Duodenal mucosa (tissue), 2 donors: Measurements from ENCODE around the gene FOSL1.

Source experiments
- H3K27ac ChIP-seq: one replicate; pipeline ENCODE4 v1.7.0; 2013; ENCODE audit warnings: low read depth, low read length
- H3K27me3 ChIP-seq, 2 donors: one replicate each; pipeline ENCODE4 v1.7.0; 2013; ENCODE audit warnings: low read length in 2 of 2, control low read depth in 1 of 2; ENCODE audit not compliant: insufficient read depth in 2 of 2, control insufficient read depth in 1 of 2
- H3K36me3 ChIP-seq, 2 donors: one replicate each; pipeline ENCODE4 v1.7.0; 2013; ENCODE audit warnings: low read length in 2 of 2, control low read depth in 1 of 2; ENCODE audit not compliant: insufficient read depth in 2 of 2, control insufficient read depth in 1 of 2
- H3K4me1 ChIP-seq, 2 donors: one replicate each; pipeline ENCODE4 v1.7.0; 2013; ENCODE audit warnings: low read length in 2 of 2, control low read depth in 1 of 2; ENCODE audit not compliant: insufficient read depth in 2 of 2, control insufficient read depth in 1 of 2
- H3K4me3 ChIP-seq, 2 donors: one replicate each; pipeline ENCODE4 v1.7.0; 2013; ENCODE audit warnings: low read length in 2 of 2, low read depth in 1 of 2
- H3K9ac ChIP-seq, 2 donors: one replicate each; pipeline ENCODE4 v1.7.0; 2013; ENCODE audit warnings: low read length in 2 of 2, low read depth in 1 of 2
- H3K9me3 ChIP-seq, 2 donors: one replicate each; pipeline ENCODE4 v1.7.0; 2013; ENCODE audit warnings: low read length in 2 of 2, control low read depth in 1 of 2; ENCODE audit not compliant: control insufficient read depth in 1 of 2

Gene FOSL1

DNA sequence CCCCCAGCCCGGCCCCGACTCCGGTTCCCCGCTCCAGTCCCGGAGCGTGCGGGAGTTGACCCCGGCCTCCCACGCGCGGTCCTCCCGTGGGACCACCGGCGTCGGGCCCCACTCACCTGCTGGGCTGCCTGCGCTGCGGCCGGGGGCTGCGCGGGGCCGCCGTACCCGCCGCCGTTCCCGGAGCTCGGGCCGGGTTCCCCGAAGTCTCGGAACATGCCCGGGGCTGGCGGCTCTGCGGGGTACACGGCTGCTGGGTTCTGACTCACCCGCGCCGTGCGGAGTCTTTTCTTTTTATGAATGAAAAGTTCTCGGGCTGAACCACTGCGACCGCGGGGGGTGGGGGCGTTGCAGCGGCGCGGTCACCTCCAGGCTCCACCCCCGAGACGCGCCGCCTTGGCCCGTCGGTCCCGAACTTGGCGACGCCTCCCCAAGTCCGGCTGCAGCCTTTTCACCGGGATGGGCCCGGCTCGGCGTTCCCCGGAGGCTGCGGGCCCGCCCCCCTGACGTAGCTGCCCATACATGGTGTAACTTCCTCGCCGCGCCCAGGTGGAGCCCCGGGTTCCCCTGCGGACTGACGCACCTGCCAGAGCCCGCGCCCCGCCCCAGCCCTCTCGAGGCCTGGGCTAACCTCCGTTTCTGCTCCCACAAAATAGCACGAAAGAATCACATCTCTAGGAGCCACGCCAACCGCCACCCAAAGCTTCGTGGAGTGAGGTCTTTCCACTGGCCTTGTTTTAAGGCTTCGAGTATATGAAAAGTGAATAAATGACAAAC, at the start of gene FOSL1:
Gene FOSL1 (minus strand): TSS at position 264 of the 774 bp plus-strand sequence. CDS start 49 bp downstream, at position 215.
- no peaks in the 10 kb centered on the region for H3K36me3 ChIP-seq
- H3K9ac ChIP-seq, result peak within 1 kb of the TSS in 1 of 2 donors; percentile 35
- peak within 1 kb of the TSS; percentile 47 for H3K27ac ChIP-seq
- no peaks in the 10 kb centered on the region for H3K9me3 ChIP-seq
- H3K4me3 ChIP-seq, result peak within 1 kb of the TSS; percentile 61 to 62
- peaks cover 9 to 11% of the 10 kb centered on the region in 2 donors for H3K27me3 ChIP-seq
- H3K4me1 ChIP-seq, result peaks cover 5 to 12% of the 10 kb centered on the region in 2 donors

- H3K27me3 ChIP-seq, result no peaks in the 10 kb centered on the region
- no peaks in the 10 kb centered on the region for H3K36me3 ChIP-seq
- H3K9me3 ChIP-seq, result no peaks in the 10 kb centered on the region
- no peak overlapping the region for H3K4me3 ChIP-seq
- no peaks in the 10 kb centered on the region for H3K4me1 ChIP-seq
- no peak overlapping the region for H3K27ac ChIP-seq
- H3K9ac ChIP-seq, result no peak overlapping the region
Measured at GRCh38 chr11:65947603-65948125, 47.5 kb upstream of the FOSL1 start.

- Histone ChIP-seq H3K4me1 (no peaks in the 10 kb centered on the region), H3K36me3 (no peaks in the 10 kb centered on the region), H3K4me3 (no peak overlapping the region), H3K9me3 (no peaks in the 10 kb centered on the region), H3K9ac (no peak overlapping the region), H3K27me3 (no peaks in the 10 kb centered on the region), H3K27ac (no peak overlapping the region)
Measured at GRCh38 chr11:65947133-65947532, 46.9 kb upstream of the FOSL1 start.

DNA sequence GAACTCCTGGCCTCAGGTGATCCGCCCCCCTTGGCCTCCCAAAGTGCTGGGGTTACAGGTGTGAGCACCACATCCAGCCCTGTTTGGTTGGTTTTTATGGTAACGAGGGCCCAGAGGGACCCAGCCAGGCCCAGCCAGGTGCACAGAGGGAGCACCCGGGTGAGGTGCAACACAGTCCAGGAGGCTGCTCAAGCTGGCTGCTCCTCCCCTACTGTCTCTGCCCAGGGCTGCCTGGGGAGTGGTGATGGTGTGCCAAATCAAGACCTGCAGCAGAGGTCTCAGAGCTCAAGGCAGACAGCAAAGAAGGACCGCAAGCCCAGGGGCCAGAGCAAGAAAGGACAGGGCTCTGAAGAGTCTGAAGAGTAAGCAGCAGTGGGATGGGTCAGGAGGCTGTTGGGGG, 46.5 kb upstream of the FOSL1 start:
- Histone ChIP-seq H3K4me1 (no peaks in the 10 kb centered on the region), H3K9ac (no peak overlapping the region), H3K27ac (no peak overlapping the region), H3K4me3 (no peak overlapping the region), H3K9me3 (no peaks in the 10 kb centered on the region), H3K36me3 (no peaks in the 10 kb centered on the region), H3K27me3 (no peaks in the 10 kb centered on the region)

GRCh38 chr11:65945941-65946558, 45.9 kb upstream of the FOSL1 start:
- no peak overlapping the region for H3K9ac ChIP-seq
- H3K9me3 ChIP-seq, result no peaks in the 10 kb centered on the region
- H3K27me3 ChIP-seq, result peaks cover 0 to 3% of the 10 kb centered on the region in 2 donors
- H3K4me3 ChIP-seq, result no peak overlapping the region
- H3K4me1 ChIP-seq, result no peaks in the 10 kb centered on the region
- H3K27ac ChIP-seq, result no peak overlapping the region
- H3K36me3 ChIP-seq, result no peaks in the 10 kb centered on the region

DNA sequence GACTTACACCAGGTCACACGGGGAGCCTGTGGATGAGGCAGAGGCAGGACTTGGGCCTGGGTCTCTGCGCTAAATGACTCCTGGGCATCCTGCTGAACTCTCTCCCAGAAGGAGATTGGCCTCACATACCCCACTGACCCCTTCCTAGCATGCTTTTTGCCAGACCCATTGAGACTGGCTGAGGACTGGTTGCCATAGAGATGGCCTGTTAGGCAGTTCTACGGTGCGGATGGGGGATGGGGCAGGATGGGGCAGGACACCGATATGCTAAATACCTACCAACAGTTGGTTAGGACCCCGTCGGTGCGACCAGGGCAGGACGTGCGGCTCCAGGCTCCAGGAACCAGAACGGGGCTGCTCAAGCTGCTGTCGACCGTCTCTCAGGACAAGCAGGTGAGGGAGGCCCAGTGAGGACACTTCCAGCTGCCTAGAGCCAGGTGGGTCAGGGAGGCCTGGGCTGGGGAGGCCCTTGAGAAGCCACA, 45.3 kb upstream of the FOSL1 start, which contains the start of gene TSGA10IP:
Gene TSGA10IP (plus strand): TSS at position 51 of the 482 bp plus-strand sequence. CDS start 196 bp downstream, at position 247.
- Histone ChIP-seq H3K27me3 (peaks cover 0 to 4% of the 10 kb centered on the region in 2 donors), H3K4me3 (no peak within 1 kb of the TSS), H3K36me3 (no peaks in the 10 kb centered on the region), H3K4me1 (no peaks in the 10 kb centered on the region), H3K9ac (no peak within 1 kb of the TSS), H3K9me3 (no peaks in the 10 kb centered on the region), H3K27ac (no peak within 1 kb of the TSS)

DNA sequence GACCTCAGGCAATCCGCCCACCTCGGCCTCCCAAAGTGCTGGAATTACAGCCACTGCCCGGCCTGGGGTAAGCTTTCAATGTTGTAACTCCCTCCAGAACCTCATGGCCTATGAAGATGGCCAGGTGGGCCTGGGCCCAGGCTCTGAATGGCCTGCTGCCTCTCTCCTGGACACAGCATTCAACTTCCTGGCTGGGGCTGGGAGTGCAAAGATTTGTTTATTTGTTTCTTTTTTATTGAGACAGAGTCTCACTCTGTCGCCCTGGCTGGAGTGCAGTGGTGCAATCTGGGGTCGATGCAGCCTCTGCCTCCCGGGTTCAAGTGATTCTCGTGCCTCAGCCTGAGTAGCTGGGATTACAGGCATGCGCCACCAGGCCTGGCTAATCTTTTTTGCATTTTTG, 44.6 kb upstream of the FOSL1 start:
- H3K9ac ChIP-seq, result no peak overlapping the region
- no peaks in the 10 kb centered on the region for H3K36me3 ChIP-seq
- H3K9me3 ChIP-seq, result no peaks in the 10 kb centered on the region
- peaks cover 0 to 6% of the 10 kb centered on the region in 2 donors for H3K27me3 ChIP-seq
- H3K27ac ChIP-seq, result no peak overlapping the region
- H3K4me3 ChIP-seq, result no peak overlapping the region
- H3K4me1 ChIP-seq, result no peaks in the 10 kb centered on the region

DNA sequence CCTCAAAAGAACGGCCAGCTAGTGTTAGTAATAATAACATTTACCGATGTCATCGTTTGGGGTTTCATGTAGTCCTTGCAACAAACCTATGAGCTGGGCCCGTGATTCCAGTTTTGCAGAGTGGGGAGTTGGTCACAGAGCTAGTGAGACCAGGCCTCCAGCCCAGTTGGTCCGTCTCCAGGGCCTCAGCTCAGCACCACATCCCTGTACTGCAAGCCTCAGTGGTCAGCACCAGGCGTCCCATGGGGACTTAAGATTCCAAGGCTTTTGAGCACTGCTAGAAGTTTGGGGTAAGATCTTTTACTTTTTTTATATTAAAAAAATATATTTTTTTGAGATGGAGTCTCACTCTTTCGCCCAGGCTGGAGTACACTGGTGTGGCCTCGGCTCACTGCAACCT, 44.0 kb upstream of the FOSL1 start:
- no peaks in the 10 kb centered on the region for H3K36me3 ChIP-seq
- H3K27me3 ChIP-seq, result peaks cover 0 to 6% of the 10 kb centered on the region in 2 donors
- no peak overlapping the region for H3K4me3 ChIP-seq
- no peaks in the 10 kb centered on the region for H3K4me1 ChIP-seq
- H3K27ac ChIP-seq, result no peak overlapping the region
- no peaks in the 10 kb centered on the region for H3K9me3 ChIP-seq
- H3K9ac ChIP-seq, result no peak overlapping the region

DNA sequence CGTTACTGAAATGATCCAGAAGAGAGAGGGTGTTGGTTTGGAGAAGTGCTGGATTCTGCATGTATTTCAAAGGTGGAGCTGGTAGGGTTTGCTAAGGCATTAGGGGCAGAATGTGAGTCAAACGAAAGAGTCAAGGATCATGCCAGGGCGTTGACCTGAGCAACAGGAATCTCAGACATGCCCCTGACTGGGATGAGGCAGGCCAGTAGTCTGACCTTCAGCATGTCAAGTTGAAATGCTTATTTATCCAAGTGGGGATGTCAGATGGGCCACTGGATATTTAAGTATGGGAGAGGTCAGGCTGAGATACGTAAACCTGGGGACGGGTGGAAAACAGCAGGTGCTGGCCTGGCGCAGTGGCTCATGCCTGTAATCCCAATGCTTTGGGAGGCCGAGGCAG, 42.3 kb upstream of the FOSL1 start:
- no peaks in the 10 kb centered on the region for H3K4me1 ChIP-seq
- no peaks in the 10 kb centered on the region for H3K9me3 ChIP-seq
- H3K4me3 ChIP-seq, result no peak overlapping the region
- peaks cover 0 to 7% of the 10 kb centered on the region in 2 donors for H3K27me3 ChIP-seq
- no peak overlapping the region for H3K27ac ChIP-seq
- H3K9ac ChIP-seq, result no peak overlapping the region
- H3K36me3 ChIP-seq, result no peaks in the 10 kb centered on the region

- H3K27me3 ChIP-seq, result peaks cover 0 to 9% of the 10 kb centered on the region in 2 donors
- no peak overlapping the region for H3K27ac ChIP-seq
- no peaks in the 10 kb centered on the region for H3K4me1 ChIP-seq
- no peaks in the 10 kb centered on the region for H3K36me3 ChIP-seq
- H3K4me3 ChIP-seq, result no peak overlapping the region
- H3K9me3 ChIP-seq, result no peaks in the 10 kb centered on the region
- H3K9ac ChIP-seq, result no peak overlapping the region
Measured at GRCh38 chr11:65941720-65942310, 41.6 kb upstream of the FOSL1 start.
